Caco-2 (cell line): ENCODE data around the gene NDFIP2. TPM values are rescaled to one million over a fixed set of nuclear protein-coding genes. Genes with fewer than 3 reads are reported as not detected.

Experiments used
- BruUV-seq: library from RNA; stranded (reverse); fragments of 400-500 nt; replicated peaks from 2 replicates; lab custom pipeline; 2021; lab: Mats Ljungman, UMichigan
- CTCF ChIA-PET: fragments of 300-600 bp; sonication (Branson Sonifier 250); formaldehyde crosslinking; loops from one replicate; lab custom pipeline; 2022; ENCODE audit warnings: antibody characterized with exemption; lab: Charles Lee
- POLR2A ChIA-PET: fragments of 300-600 bp; sonication (Branson Sonifier 250); formaldehyde crosslinking; loops from one replicate; lab custom pipeline; 2022; ENCODE audit warnings: antibody characterized with exemption; lab: Charles Lee
- DNase-seq, 2 experiments: peaks; one replicate each; pipeline versions ENCODE4 v3.0.0 to v3.0.0-alpha.2; 2020 to 2022
- H3K27me3 ChIP-seq: replicated peaks from 2 replicates; pipeline ENCODE4 v1.6.0; 2011; ENCODE audit warnings: low read length; ENCODE audit not compliant: control insufficient read depth, insufficient read depth
- H3K36me3 ChIP-seq: 2 replicates; pipeline ENCODE4 v1.5.1; 2011; ENCODE audit warnings: low read length; ENCODE audit not compliant: control insufficient read depth, insufficient read depth
- H3K4me1 ChIP-seq: fragments of 250-450 bp; sonication (Bioruptor Pico); 2 replicates; pipeline ENCODE4 v1.5.1; 2020; ENCODE audit warnings: mild to moderate bottlenecking
- H3K4me3 ChIP-seq: 2 replicates; pipeline ENCODE4 v1.5.1; 2011; ENCODE audit warnings: low read depth, mild to moderate bottlenecking, control low read depth, low read length
- H3K9me3 ChIP-seq: fragments of 250-450 bp; sonication (Bioruptor Pico); 2 replicates; pipeline ENCODE4 v1.5.1; 2020; ENCODE audit warnings: mild to moderate bottlenecking, moderate library complexity
- H3K27ac Mint-ChIP-seq: one replicate; pipeline ENCODE4 v1.8.0; 2022; ENCODE audit warnings: mixed read lengths; ENCODE audit not compliant: unreplicated experiment
- H3K27me3 Mint-ChIP-seq: one replicate; pipeline ENCODE4 v1.8.0; 2022; ENCODE audit warnings: mixed read lengths; ENCODE audit not compliant: insufficient read depth, unreplicated experiment
- H3K36me3 Mint-ChIP-seq: one replicate; pipeline ENCODE4 v1.8.0; 2022; ENCODE audit warnings: mild to moderate bottlenecking, mixed read lengths; ENCODE audit not compliant: insufficient read depth, unreplicated experiment
- H3K4me1 Mint-ChIP-seq: one replicate; pipeline ENCODE4 v1.8.0; 2022; ENCODE audit warnings: low read depth, mixed read lengths; ENCODE audit not compliant: unreplicated experiment
- H3K4me3 Mint-ChIP-seq: one replicate; pipeline ENCODE4 v1.8.0; 2022; ENCODE audit warnings: mild to moderate bottlenecking, moderate library complexity, mixed read lengths; ENCODE audit not compliant: unreplicated experiment
- H3K9me3 Mint-ChIP-seq: one replicate; pipeline ENCODE4 v1.8.0; 2022; ENCODE audit warnings: mixed read lengths; ENCODE audit not compliant: unreplicated experiment
- CTCF ChIP-seq, 2 experiments: fragments of 200-600 bp in 1 of 2; IDR thresholded peaks; 1 replicate in 1 of 2; 2 replicates in 1 of 2; pipeline versions ENCODE4 v1.5.1 to v1.8.0; 2011 to 2022; ENCODE audit warnings: antibody characterized with exemption in 1 of 2, control low read depth in 1 of 2, inconsistent platforms in 1 of 2, low read depth in 1 of 2, low read length in 1 of 2, mild to moderate bottlenecking in 1 of 2, moderate library complexity in 1 of 2; ENCODE audit not compliant: insufficient read depth in 1 of 2, severe bottlenecking in 1 of 2, unreplicated experiment in 1 of 2
- intact Hi-C: fragments of 100-400 bp; cut with micrococcal nuclease; formaldehyde crosslinking; loops from one replicate; pipeline ENCODE4 v1.10.0; 2022; ENCODE audit not compliant: unreplicated experiment
- total RNA-seq: library from RNA; stranded (reverse); gene quantifications from 2 replicates; pipeline ENCODE4 v1.2.3, GENCODE V29; 2022

The NDFIP2 gene
- total RNA-seq, 1 experiment from 2014 or later = 61.2 TPM

- no peak overlapping the region for H3K4me3 ChIP-seq
- peaks cover 12% of the 10 kb centered on the region for H3K4me1 Mint-ChIP-seq
- DNase-seq = no peak
- no peak for TF ChIP-seq CTCF (IDR thresholded peaks at IDR 0.05; ENCODE audit: insufficient read depth in 1 of 2, low read depth in 1 of 2, low read length in 1 of 2, severe bottlenecking in 1 of 2, unreplicated experiment in 1 of 2)
- no peaks in the 10 kb centered on the region for H3K27me3 ChIP-seq
- intact Hi-C loops = no loop called here
- H3K9me3 ChIP-seq = no peaks in the 10 kb centered on the region
- ChIA-PET POLR2A (no interaction called here), CTCF (interaction anchor here (2.4 kb wide), 1 partner anchor 33 kb away, joined by 6 read pairs; no protein-coding TSS in a partner anchor)
- H3K4me3 Mint-ChIP-seq = no peak overlapping the region
- no peaks in the 10 kb centered on the region for H3K36me3 Mint-ChIP-seq
- H3K36me3 ChIP-seq = no peaks in the 10 kb centered on the region
- no peaks in the 10 kb centered on the region for H3K9me3 Mint-ChIP-seq
- H3K27ac Mint-ChIP-seq = no peak overlapping the region
- H3K27me3 Mint-ChIP-seq = no peaks in the 10 kb centered on the region
- H3K4me1 ChIP-seq = peaks cover 22% of the 10 kb centered on the region
- no TSS peak for BruUV-seq
These were observed 24.1 kb upstream of the NDFIP2 start for GRCh38 chr13:79456656-79457365.

GRCh38 chr13:79457390-79457789 lies 23.6 kb upstream of the NDFIP2 start:
- Histone ChIP-seq H3K36me3 (no peaks in the 10 kb centered on the region), H3K27me3 (no peaks in the 10 kb centered on the region), H3K4me1 (peaks cover 21% of the 10 kb centered on the region), H3K9me3 (no peaks in the 10 kb centered on the region), H3K4me3 (no peak overlapping the region)
- Mint-ChIP-seq H3K4me3 (no peak overlapping the region), H3K9me3 (no peaks in the 10 kb centered on the region), H3K27ac (no peak overlapping the region), H3K27me3 (no peaks in the 10 kb centered on the region), H3K4me1 (peaks cover 12% of the 10 kb centered on the region), H3K36me3 (no peaks in the 10 kb centered on the region)
- intact Hi-C loops = no loop called here
- CTCF ChIA-PET = interaction anchor here (2.4 kb wide), 1 partner anchor 33 kb away, joined by 6 read pairs; no protein-coding TSS in a partner anchor
- no TSS peak for BruUV-seq
- POLR2A ChIA-PET = no interaction called here
- DNase-seq = no peak
- TF ChIP-seq CTCF (IDR thresholded peaks at IDR 0.05; ENCODE audit: insufficient read depth in 1 of 2, low read depth in 1 of 2, low read length in 1 of 2, severe bottlenecking in 1 of 2, unreplicated experiment in 1 of 2) = no peak

- CTCF ChIA-PET = interaction anchor here (2.4 kb wide), 1 partner anchor 34 kb away, joined by 6 read pairs; no protein-coding TSS in a partner anchor
- POLR2A ChIA-PET = no interaction called here
- Histone ChIP-seq H3K27me3 (no peaks in the 10 kb centered on the region), H3K9me3 (no peaks in the 10 kb centered on the region), H3K36me3 (no peaks in the 10 kb centered on the region), H3K4me1 (peaks cover 21% of the 10 kb centered on the region), H3K4me3 (no peak overlapping the region)
- BruUV-seq = no TSS peak
- Mint-ChIP-seq H3K4me1 (peaks cover 12% of the 10 kb centered on the region), H3K36me3 (no peaks in the 10 kb centered on the region), H3K9me3 (no peaks in the 10 kb centered on the region), H3K27ac (no peak overlapping the region), H3K4me3 (no peak overlapping the region), H3K27me3 (no peaks in the 10 kb centered on the region)
- DNase-seq = no peak
- intact Hi-C loops = no loop called here
- no peak for TF ChIP-seq CTCF (IDR thresholded peaks at IDR 0.05; ENCODE audit: insufficient read depth in 1 of 2, low read depth in 1 of 2, low read length in 1 of 2, severe bottlenecking in 1 of 2, unreplicated experiment in 1 of 2)
These were observed 23.0 kb upstream of the NDFIP2 start for GRCh38 chr13:79457948-79458347.
